ENCODE results near the gene ATP9A.
"Not testable (repeated sequence)": the region's sequence is repeated elsewhere in the genome, so short reads cannot be mapped to it uniquely, and the experiment has no call there.

ATP9A gene

GRCh38 chr20:51797357-51798025 is 29.3 kb upstream of the ATP9A start:
- no peak for DNase-seq (ENCODE audit: low read depth in 2 of 2)

GRCh38 chr20:51796340-51796739 is 28.1 kb upstream of the ATP9A start:
- no peak for DNase-seq (ENCODE audit: low read depth in 2 of 2)

- DNase-seq (ENCODE audit: low read depth in 2 of 2): no peak
Observed at GRCh38 chr20:51792960-51793359, 24.8 kb upstream of the ATP9A start.

- DNase-seq (ENCODE audit: low read depth in 2 of 2): no peak
Observed at GRCh38 chr20:51791626-51792025, 23.4 kb upstream of the ATP9A start.

GRCh38 chr20:51790256-51790655 is 22.1 kb upstream of the ATP9A start:
- no peak for DNase-seq (ENCODE audit: low read depth in 2 of 2)

- DNase-seq (ENCODE audit: low read depth in 2 of 2): no peak
Observed at GRCh38 chr20:51789434-51789833, 21.2 kb upstream of the ATP9A start.

- DNase-seq (ENCODE audit: low read depth in 2 of 2): no peak
Observed at GRCh38 chr20:51788822-51789221, 20.6 kb upstream of the ATP9A start.

GRCh38 chr20:51784299-51784698 is 16.1 kb upstream of the ATP9A start:
- DNase-seq (ENCODE audit: low read depth in 2 of 2): no peak

GRCh38 chr20:51778229-51778759 is 10.1 kb upstream of the ATP9A start:
- not testable (repeated sequence) for DNase-seq (ENCODE audit: low read depth in 2 of 2)

- no peak for DNase-seq (ENCODE audit: low read depth in 2 of 2)
Observed at GRCh38 chr20:51775241-51775640, 7.1 kb upstream of the ATP9A start.

- no peak for DNase-seq (ENCODE audit: low read depth in 2 of 2)
Observed at GRCh38 chr20:51772236-51772635, 4.0 kb upstream of the ATP9A start.

- DNase-seq (ENCODE audit: low read depth in 2 of 2): no peak
Observed at GRCh38 chr20:51769976-51770615, 1.9 kb upstream of the ATP9A start.

GRCh38 chr20:51768759-51769517 is 748 bp upstream of the ATP9A start:
- DNase-seq (ENCODE audit: low read depth in 2 of 2): no peak

- DNase-seq (ENCODE audit: low read depth in 2 of 2): peak in 1 of 2 donors; percentile 52
Observed at GRCh38 chr20:51766994-51767866, 960 bp downstream of the ATP9A start.

- not testable (repeated sequence) for DNase-seq (ENCODE audit: low read depth in 2 of 2)
Observed at GRCh38 chr20:51765381-51765780, 2.8 kb downstream of the ATP9A start.

GRCh38 chr20:51763965-51764602 is 4.1 kb downstream of the ATP9A start:
- DNase-seq (ENCODE audit: low read depth in 2 of 2): no peak

- no peak for DNase-seq (ENCODE audit: low read depth in 2 of 2)
Observed at GRCh38 chr20:51760905-51761546, 7.2 kb downstream of the ATP9A start.

- no peak for DNase-seq (ENCODE audit: low read depth in 2 of 2)
Observed at GRCh38 chr20:51759769-51760510, 8.2 kb downstream of the ATP9A start.

GRCh38 chr20:51758978-51759544 is 9.1 kb downstream of the ATP9A start:
- DNase-seq (ENCODE audit: low read depth in 2 of 2): no peak

- no peak for DNase-seq (ENCODE audit: low read depth in 2 of 2)
Observed at GRCh38 chr20:51757226-51757625, 11.0 kb downstream of the ATP9A start.

All from stimulated activated CD8-positive, alpha-beta memory T cell treated with anti-CD3 and anti-CD28 coated beads, Interleukin-7, amount 100 ng/mL, for 4 hours (primary cell).